Measurements from ENCODE around the gene BBS10. TPM values are rescaled to one million over a fixed set of nuclear protein-coding genes. Genes with fewer than 3 reads are reported as not detected.
"Not testable (repeated sequence)": the region's sequence is repeated elsewhere in the genome, so short reads cannot be mapped to it uniquely, and the experiment has no call there.

The BBS10 gene
- total RNA-seq, 6 experiments from 2014 or later, result 3.6 to 6.2 (median 5.3) TPM

DNA sequence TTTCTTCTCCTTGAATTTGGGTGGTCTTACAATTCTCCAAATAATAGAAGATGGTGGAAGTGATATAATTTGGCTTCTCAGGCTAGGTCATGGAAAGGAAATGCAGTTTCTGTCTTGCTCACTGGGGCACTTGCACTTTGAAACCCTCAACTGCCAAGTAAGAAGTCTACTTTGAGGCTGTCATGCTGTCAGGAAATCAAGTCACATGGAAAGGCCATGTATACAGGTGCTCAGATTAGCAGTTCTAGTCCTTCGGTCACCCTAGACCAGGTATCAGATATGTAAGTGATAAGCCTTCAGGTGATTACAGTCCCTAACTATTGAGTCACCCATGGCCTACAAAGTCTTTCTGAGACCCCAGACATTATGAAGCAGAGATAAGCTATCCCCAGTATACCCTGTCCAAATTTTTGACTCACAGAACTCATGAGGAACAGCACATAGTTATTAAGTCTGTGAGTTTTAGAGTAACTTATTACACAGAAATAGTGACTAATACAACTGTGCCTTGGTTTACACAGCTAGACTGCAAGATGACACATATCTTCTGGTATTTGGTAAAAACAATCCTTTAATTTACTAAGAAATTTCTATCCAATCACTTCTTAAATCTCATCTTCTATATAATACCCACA is 26.3 kb upstream of the BBS10 start:
- intact Hi-C loops (cut with DNase I), result no loop called here
- H3K4me1 ChIP-seq, result no peaks in the 10 kb centered on the region
- H3K27me3 ChIP-seq, result no peaks in the 10 kb centered on the region
- DNase-seq, result no peak
- 67% methylated on average over 1 of the region's 1 CpG for WGBS (ENCODE audit: insufficient coverage, low coverage, low lambda C conversion rate, missing lambda C conversion rate)
- no peaks in the 10 kb centered on the region for H3K9me3 ChIP-seq
- H3K27ac ChIP-seq, result no peak overlapping the region
- H3K4me3 ChIP-seq, result no peak overlapping the region
- ATAC-seq, result no peak
- TF ChIP-seq, protein P1, sequence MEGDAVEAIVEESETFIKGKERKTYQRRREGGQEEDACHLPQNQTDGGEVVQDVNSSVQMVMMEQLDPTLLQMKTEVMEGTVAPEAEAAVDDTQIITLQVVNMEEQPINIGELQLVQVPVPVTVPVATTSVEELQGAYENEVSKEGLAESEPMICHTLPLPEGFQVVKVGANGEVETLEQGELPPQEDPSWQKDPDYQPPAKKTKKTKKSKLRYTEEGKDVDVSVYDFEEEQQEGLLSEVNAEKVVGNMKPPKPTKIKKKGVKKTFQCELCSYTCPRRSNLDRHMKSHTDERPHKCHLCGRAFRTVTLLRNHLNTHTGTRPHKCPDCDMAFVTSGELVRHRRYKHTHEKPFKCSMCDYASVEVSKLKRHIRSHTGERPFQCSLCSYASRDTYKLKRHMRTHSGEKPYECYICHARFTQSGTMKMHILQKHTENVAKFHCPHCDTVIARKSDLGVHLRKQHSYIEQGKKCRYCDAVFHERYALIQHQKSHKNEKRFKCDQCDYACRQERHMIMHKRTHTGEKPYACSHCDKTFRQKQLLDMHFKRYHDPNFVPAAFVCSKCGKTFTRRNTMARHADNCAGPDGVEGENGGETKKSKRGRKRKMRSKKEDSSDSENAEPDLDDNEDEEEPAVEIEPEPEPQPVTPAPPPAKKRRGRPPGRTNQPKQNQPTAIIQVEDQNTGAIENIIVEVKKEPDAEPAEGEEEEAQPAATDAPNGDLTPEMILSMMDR (IDR thresholded peaks at IDR 0.05), result no peak
- no peak for TF ChIP-seq POLR2A (IDR thresholded peaks at IDR 0.05)
- peaks cover 0 to 26% (median 3%) of the 10 kb centered on the region in 4 donors for H3K36me3 ChIP-seq

DNA sequence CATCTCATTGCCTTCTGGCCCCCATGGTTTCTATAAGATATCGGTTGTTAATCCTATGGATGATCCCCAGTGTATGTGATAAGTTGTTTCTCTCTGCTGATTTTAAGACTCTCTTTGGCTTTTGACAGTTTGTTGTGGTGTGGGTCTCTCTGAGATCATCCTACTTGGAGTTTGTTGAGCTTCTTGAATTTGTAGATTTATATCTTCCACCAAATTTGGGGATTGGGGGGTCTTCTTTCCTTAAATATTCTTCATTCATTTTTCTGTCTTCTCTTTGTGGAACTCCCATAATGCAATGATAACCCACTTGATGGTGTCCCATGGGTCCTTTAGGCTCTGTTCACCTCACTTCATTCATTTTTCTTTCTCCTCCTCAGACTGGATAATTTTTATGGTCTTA is 20.0 kb upstream of the BBS10 start:
- ATAC-seq (no peak), DNase-seq (no peak)
- TF ChIP-seq, protein P1 (IDR thresholded peaks at IDR 0.05), result no peak
- TF ChIP-seq POLR2A (IDR thresholded peaks at IDR 0.05), result no peak
- no peaks in the 10 kb centered on the region for H3K9me3 ChIP-seq
- H3K27ac ChIP-seq, result no peak overlapping the region
- no peak overlapping the region for H3K4me3 ChIP-seq
- 100% methylated on average over 1 of the region's 1 CpG for WGBS (ENCODE audit: insufficient coverage, low coverage, low lambda C conversion rate, missing lambda C conversion rate)
- H3K4me1 ChIP-seq, result no peaks in the 10 kb centered on the region
- intact Hi-C loops (cut with DNase I), result no loop called here
- no peaks in the 10 kb centered on the region for H3K27me3 ChIP-seq
- H3K36me3 ChIP-seq, result peaks cover 0 to 24% (median under 1%) of the 10 kb centered on the region in 4 donors

DNA sequence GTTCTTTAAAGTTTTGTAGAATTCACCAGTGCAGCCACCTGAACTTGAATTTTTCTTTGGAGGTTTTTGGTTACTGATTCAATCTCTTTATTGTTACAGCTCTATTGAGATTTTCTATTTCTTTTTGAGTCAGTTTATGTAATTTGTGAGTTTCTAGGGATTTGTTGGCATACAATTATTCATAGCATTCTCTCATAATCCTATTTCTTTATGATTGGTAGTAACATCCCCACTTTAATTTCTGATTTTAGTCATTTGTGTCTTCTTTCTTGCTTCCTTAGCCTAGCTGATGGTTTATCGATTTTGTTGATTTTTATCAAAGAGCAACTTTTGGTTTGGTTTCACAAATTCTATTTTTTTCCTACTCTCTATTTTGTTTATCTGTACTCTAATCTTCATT is 17.9 kb upstream of the BBS10 start:
- 100% methylated on average over 1 of the region's 1 CpG for WGBS (ENCODE audit: insufficient coverage, low coverage, low lambda C conversion rate, missing lambda C conversion rate)
- DNase-seq, result no peak

DNA sequence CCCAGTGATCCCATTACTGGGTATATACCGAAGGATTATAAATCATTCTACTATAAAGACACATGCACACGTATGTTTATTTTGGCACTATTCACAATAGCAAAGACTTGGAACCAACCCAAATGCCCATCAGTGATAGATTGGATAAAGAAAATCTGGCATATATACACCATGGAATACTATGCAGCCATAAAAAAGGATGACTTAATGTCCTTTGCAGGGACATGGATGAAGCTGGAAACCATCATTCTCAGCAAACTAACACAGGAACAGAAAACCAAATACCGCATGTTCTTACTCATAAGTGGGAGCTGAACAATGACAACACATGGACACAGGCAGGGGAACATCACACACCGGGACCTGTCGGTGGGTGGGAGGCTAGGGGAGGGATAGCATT is 15.9 kb upstream of the BBS10 start:
- WGBS (ENCODE audit: insufficient coverage, low coverage, low lambda C conversion rate, missing lambda C conversion rate), result 89% methylated on average over 5 of the region's 5 CpGs
- H3K9me3 ChIP-seq; intact Hi-C loops (cut with DNase I); H3K4me3 ChIP-seq; H3K27me3 ChIP-seq; H3K27ac ChIP-seq; DNase-seq; ATAC-seq; H3K4me1 ChIP-seq: not testable (repeated sequence)
- H3K36me3 ChIP-seq, result peaks cover 0 to 20% (median under 1%) of the 10 kb centered on the region in 4 donors

More for the DNA sequence above, 17.9 kb upstream of the BBS10 start:
- H3K36me3 ChIP-seq, result peaks cover 0 to 20% (median under 1%) of the 10 kb centered on the region in 4 donors
- H3K27ac ChIP-seq, result no peak overlapping the region
- no peak for TF ChIP-seq POLR2A (IDR thresholded peaks at IDR 0.05)
- TF ChIP-seq, protein P1 (IDR thresholded peaks at IDR 0.05), result no peak
- H3K4me3 ChIP-seq, result no peak overlapping the region
- intact Hi-C loops (cut with DNase I), result no loop called here
- H3K4me1 ChIP-seq, result no peaks in the 10 kb centered on the region
- H3K27me3 ChIP-seq, result no peaks in the 10 kb centered on the region
- no peaks in the 10 kb centered on the region for H3K9me3 ChIP-seq
- ATAC-seq, result no peak

DNA sequence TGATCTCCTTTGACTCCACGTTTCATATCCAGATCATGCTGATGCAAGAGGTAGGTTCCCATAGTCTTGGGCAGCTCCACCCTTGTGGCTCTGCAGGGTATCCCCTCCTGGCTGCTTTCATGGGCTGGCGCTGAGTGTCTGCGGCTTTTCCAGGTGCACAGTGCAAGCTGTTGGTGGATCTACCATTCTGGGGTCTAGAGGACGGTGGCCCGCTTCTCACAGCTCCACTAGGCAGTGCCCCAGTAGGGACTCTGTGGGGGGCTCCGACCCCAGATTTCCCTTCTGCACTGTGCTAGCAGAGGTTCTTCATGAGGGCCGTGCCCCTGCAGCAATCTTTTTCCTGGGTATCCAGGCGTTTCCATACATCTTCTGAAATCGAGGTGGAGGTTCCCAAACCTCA is 12.1 kb upstream of the BBS10 start:
- no peaks in the 10 kb centered on the region for H3K9me3 ChIP-seq
- H3K27ac ChIP-seq, result no peak overlapping the region
- H3K4me3 ChIP-seq, result no peak overlapping the region
- 79% methylated on average over 2 of the region's 9 CpGs for WGBS (ENCODE audit: insufficient coverage, low coverage, low lambda C conversion rate, missing lambda C conversion rate)
- intact Hi-C loops (cut with DNase I), result no loop called here
- TF ChIP-seq POLR2A (IDR thresholded peaks at IDR 0.05), result no peak
- TF ChIP-seq, protein P1 (IDR thresholded peaks at IDR 0.05), result no peak
- no peaks in the 10 kb centered on the region for H3K4me1 ChIP-seq
- no peaks in the 10 kb centered on the region for H3K27me3 ChIP-seq
- peaks cover 0 to 3% (median 0%) of the 10 kb centered on the region in 4 donors for H3K36me3 ChIP-seq
- DNase-seq (no peak), ATAC-seq (no peak)

Measured in right lobe of liver (tissue), 6 donors.